Inflammatory macrophage treated with lipopolysaccharide for 4 hours (primary cell): Measurements from ENCODE around the gene RNF222.

Experiments
- DNase-seq: peaks from one replicate; pipeline ENCODE4 v3.0.0-alpha.2; 2020

Gene RNF222, protein sequence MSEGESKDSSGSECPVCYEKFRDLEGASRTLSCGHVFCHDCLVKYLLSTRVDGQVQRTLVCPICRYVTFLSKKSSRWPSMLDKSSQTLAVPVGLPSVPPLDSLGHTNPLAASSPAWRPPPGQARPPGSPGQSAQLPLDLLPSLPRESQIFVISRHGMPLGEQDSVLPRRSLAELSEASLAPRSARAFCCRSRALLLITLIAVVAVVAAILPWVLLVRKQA

GRCh38 chr17:8397636-8398035 lies at the start of gene RNF222:
Gene RNF222 (minus strand): TSS chr17:8397827. CDS start chr17:8393461, 4,366 bp downstream.
- DNase-seq: no peak

DNA sequence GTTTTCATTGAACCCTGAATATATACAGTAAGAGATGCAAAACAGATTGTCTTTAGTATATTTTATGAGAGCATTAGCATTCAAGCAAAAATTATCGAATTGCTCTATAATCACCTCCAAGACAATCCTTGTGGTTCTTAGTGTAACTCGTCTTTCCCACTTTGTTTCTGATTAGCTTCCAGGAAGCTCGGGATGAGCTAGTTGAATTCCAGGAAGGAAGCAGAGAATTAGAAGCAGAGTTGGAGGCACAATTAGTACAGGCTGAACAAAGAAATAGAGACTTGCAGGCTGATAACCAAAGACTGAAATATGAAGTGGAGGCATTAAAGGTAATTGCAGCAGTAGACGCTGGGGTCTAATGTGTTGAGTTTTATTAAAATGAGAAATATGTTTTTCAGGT lies 47.9 kb upstream of the RNF222 start:
- no peak for DNase-seq

DNA sequence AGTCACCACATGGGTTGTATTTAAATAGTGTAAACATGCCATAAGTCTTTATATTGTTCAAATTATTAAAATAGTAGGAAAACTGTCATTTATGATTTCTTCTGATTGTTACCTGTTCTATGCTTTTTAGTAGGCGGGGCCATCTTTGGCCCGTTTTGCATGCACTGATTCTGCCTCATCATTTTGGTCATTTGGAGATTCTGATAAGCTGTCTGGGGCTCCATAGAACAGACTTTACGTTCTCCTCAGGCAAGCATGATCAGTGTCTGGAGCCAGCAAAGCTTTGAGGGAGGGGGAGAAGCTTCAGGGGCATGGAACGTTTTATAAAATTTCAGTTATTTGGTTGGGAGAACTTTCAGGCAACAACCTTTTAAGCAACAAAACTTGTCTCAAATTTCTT lies 46.9 kb upstream of the RNF222 start:
- no peak for DNase-seq

DNA sequence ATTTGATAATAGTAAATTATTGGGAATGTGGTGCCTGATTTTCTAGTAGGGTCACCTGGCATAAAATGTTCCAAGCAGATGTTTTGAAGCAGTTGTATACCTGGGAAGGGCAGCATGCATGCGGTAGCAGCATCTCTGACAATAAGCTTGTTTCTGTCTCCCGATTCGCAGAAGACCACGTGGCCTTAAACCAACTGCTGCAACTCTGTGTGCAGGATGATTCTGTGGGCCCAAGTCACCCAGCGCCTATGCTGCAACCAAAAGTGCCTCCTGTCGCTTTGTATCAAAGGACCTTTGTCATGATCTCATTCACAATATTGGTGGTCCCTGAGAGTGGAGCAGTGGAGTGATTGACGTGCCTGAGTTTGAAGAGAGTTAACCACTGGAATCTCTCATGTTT lies 46.1 kb upstream of the RNF222 start:
- no peak for DNase-seq

DNA sequence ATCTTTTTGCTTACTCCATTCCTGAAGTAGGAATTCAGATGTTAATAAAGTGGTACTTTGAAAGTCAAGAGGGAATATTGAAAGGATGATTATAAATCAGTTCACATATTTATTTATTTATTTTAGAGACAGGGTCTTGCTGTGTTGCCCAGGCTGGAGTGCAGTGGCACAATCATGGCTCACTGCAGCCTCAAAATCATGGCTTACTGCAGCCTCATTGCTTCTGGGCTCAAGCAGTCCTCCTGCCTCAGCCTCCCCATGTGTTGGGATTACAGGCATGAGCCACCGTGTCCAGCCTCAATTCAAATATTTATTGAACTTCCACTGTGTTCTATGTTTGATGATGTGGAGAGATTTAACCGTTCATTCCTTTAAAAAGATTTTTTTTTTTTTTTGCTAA lies 44.7 kb upstream of the RNF222 start:
- DNase-seq: no peak

DNA sequence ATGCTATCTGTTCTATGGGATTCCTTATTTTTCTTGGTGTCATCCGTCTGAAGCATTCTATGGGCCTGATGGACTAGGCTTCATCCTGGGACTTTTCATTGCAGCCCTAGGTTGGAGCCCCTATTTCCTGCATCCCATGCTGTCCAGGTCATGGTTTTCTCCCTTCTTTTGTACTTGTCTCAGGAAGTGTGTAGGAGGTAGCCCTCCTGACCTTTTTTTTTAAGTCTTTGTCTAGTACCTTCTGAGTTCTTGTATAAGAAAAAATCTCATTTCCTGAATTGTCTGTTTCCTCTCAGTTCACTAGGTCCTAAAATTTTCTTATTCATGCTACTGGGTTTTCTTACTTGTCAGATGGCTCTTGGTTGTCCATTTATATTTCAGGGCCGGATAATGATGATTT lies 44.1 kb upstream of the RNF222 start:
- DNase-seq: no peak

DNA sequence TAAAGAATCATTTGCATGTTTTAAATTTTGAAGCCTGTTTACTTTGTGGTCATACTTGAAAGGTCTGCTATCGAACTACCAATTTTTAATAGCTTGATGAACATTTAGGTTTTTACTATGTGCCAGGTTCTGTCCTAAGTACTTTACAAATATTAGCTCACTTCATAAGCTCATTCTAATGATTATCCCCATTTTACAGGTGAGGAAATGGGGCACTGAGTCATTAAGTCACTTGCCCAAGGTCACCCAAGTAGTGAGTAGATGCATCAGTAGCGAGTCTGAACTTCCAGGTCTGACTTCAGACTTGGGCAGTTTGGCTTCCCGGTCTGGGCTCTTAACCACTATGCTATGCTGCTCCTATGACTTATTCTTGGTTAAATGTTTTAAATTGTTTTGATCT lies 42.1 kb upstream of the RNF222 start:
- DNase-seq: no peak

DNA sequence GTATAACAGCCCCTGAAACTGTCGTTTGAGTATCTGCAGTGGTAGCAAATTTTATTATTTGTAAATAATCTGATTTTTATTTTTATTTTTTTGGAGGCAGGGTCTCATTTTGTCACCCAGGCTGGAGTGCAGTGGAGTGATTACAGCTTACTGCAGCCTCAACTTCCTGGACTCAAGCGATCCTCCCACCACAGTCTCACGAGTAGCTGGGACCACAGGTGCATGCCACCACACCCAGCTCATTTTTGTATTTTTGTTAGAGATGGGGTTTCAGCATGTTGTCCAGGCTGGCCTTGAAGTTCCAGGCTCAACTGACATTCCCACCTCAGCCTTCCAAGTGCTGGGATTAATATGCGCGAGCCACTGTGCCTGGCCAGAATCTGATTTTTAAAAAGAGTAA lies 40.8 kb upstream of the RNF222 start:
- no peak for DNase-seq

- no peak for DNase-seq
These were observed 39.2 kb upstream of the RNF222 start for GRCh38 chr17:8436844-8437171.

GRCh38 chr17:8436169-8436843 lies 38.7 kb upstream of the RNF222 start:
- peak; percentile 62 for DNase-seq

DNA sequence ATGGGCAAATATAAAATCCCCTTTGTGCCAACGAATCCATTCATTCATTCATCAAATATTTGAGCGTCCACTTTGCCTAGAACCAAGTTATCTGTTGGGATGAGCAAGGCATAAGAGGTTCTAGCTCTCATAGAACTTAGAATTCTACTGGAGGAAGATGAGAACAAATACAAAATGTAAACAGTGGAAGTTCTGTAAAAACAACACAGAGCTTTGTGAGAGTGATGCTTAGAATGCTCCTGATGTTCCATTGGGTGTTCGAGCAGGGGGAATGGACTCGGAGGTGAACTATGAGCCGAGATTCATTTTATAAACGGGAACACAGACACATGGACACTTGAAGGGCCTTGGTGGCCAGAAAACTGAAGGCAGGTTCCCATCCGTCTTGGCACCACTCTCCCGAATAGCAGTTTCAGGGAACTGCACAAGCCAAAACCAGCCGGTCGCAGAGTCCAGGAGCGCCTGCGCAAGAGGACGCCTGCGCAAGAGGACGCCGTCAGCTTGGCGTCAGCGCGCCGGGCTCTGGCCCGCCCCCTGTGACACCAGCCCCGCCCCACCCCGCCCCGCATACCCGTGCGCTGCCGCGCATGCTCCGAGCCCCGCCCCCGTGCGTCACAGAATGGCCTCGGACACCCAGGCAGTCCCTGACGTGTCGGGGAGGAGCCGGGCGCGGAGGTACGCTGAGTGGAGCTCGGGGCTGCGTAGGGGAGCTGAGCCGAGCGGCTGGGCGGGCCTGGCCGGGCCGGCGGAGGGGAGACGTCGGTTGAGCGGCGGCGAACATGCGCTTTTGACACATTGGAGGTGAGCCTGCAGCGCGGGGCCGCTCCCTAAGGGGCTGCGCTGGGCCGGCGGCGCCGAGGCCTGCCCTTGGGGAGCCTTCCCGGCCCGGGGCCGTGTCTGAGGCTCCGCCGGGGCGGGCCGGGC lies 37.9 kb upstream of the RNF222 start, which contains the start of gene NDEL1:
NDEL1 (plus strand) TSS at position 640 of the 924 bp plus-strand sequence. CDS start 8,388 bp downstream, outside the sequence.
- peak; percentile 99 for DNase-seq

GRCh38 chr17:8430966-8431365 lies 33.3 kb upstream of the RNF222 start:
- no peak for DNase-seq

DNA sequence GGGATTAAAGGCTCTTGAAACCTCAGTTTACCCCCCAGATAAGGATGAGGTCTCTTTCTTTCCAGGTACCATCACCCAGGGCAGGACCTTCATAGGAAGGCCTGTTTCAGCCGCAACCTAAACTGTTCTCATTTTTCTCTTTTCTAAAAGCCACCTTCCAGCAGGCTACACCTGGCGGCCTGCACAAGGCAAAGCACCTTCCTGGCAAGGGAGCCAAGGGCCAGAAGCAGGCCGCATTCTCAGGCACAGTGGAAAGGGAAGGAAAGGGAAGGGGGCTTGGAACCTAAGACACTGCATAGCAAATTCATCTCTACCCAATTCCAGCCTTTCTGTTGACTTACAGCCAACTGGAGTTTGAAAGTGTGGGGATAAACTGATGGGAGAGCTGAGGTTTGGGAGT lies 29.2 kb upstream of the RNF222 start:
- DNase-seq: no peak

GRCh38 chr17:8426094-8426720 lies 28.6 kb upstream of the RNF222 start:
- no peak for DNase-seq

DNA sequence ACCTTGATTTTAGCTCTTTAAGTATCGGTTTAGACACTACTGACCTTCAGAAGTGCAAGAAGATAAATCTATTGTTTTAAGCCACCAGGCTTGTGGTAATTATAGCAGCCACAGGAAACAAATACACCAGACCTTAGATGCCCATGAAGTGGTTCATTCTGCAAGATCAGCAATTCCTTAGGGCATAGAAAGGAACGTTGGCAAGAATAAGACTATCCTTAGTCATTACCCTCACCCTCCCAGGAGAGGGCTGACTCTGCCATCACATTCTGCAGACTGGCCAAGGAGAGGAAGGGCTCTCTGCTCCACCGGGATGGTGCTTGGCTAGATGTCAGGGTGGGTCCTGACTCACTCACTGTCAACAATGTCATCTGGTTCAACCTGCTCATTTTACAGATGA lies 23.9 kb upstream of the RNF222 start:
- no peak for DNase-seq

DNA sequence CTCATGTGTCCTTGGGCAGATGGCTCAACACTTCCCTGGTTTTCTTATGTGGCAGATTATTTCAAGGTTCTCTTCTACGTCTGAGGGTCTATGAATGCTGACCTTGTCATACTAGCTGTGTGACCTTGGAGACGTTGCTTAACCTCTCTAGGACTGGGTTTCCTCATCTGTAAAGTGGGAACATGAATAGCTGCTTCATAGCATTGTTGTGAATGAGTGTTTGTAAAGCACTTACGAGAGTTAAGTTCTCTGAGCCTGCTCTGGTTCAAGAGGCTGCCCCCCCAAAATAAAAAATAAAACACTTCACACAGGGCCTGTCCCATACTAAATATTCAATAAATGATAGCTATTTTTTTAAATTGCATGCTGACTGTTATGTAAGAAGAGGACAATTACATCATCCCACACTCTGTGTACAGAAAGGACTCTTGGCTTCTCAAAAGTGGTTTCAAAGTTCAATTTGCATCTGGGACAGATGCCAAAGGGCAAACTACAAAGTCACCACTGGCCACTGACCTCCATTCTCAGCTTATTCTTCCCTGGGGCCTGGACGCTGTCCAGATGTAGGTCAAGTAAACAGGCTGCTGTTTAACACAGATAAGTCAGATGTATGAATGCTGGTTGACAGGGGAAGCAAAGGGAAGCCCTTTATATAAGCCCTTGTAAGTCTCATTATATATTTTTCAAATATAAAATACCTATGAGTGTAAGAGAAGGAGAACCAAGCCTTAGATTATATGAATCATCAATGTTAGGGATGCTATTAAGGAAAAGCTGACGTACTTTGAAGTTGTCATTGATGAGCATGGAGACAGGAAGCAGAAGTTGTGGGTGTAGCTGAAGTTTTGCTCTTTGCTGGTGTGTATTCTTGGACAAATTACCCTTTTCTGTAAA lies 22.7 kb upstream of the RNF222 start:
- DNase-seq: peak; percentile 88

DNA sequence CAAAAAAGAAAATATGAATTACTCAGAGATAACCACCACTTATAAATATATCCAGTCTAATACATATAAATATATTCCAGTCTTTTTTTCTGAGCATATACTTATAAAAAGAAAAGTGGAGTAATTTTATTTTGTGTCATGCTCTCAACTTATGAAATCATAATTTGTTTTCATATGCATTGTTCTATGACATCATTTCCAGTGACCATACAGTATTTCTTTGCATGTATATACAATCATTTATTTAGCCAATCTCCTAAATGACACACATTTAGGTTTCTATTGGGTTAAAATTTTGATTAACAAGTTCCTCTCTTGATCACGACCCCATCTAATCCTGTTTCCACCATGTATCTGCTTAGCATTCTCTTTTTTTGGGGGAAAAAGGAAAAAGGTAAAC lies 21.7 kb upstream of the RNF222 start:
- peak; percentile 17 for DNase-seq

DNA sequence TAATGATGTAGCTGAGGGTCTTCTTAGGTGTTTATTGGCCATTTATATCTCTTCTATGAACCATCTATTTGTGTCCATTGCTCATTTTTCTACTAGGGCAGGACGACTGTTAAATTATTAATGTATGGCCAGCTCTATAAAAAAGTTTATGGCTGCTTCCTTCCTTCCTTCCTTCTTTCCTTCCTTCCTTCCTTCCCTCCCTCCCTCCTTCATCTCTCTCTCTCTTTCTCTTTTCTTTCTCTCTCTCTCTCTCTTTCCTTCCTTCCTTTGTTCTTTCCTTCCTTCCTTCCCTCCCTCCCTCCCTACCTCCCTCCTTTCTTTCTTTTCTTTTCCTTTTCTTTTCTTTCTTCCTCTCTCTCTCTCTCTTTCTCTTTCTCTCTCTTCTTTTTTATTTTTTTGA lies 20.8 kb upstream of the RNF222 start:
- DNase-seq: no peak

DNA sequence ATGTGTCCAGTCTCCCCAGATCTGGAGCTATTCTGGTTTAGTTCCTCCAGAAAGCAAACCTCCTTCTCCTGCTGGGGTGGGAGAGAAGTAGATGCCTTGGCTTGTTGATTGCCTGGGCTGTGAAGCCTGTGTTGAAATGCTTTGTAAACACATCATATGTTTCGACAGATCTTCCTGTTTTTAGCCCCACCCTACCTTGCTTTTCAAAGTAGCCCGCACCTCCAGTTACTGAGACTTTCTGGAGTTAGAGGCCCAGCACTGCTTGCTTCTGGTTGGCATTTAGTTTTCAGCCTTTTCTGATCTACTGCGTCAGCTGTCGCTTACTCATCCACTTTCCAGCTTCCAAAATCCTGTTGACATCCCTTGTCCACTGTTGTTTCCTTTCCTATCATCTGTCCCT lies 20.2 kb upstream of the RNF222 start:
- DNase-seq: peak; percentile 87

DNA sequence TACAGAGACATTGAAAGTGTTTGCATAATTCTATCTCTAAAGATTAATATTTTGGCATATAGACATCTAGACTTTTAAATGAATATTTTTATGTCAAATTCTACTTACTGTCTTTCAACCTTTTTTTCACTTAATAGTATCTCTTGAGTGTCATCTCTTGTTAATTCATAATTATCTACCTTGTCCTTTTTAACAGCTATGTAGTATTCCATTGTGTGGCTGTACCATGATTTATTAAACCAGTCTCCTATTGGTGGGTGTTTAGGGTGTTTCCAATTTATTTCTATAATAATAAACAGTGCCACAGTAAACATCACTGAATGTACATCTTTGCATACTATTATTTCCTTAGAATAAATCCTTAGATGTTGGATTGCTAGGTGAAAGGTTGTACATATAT lies 16.3 kb upstream of the RNF222 start:
- DNase-seq: no peak

- DNase-seq: no peak
These were observed 15.7 kb upstream of the RNF222 start for GRCh38 chr17:8413328-8413727.

GRCh38 chr17:8412089-8412488 lies 14.5 kb upstream of the RNF222 start:
- DNase-seq: no peak
